Transverse colon (tissue), 4 donors: ENCODE results near the gene KIF5A. TPM values are rescaled to one million over a fixed set of nuclear protein-coding genes. Genes with fewer than 3 reads are reported as not detected.

Experiments used
- DNase-seq: peaks from one replicate; pipeline ENCODE4 v3.0.0-alpha.2; 2019
- H3K27ac ChIP-seq, 4 donors: fragments of 200-600 bp; sonication (generic); 2 replicates each; pipeline ENCODE4 v1.5.1; 2016 to 2018; ENCODE audit warnings: inconsistent platforms in 4 of 4
- H3K27me3 ChIP-seq: fragments of 200-600 bp; sonication (generic); 2 replicates; pipeline ENCODE4 v1.5.1; 2017; ENCODE audit warnings: inconsistent platforms
- H3K36me3 ChIP-seq, 4 donors: fragments of 200-600 bp; sonication (generic); 2 replicates each; pipeline ENCODE4 v1.5.1; 2017 to 2019; ENCODE audit warnings: inconsistent platforms in 4 of 4
- H3K4me1 ChIP-seq, 4 donors: fragments of 200-600 bp; sonication (generic); 2 replicates each; pipeline ENCODE4 v1.5.1; 2017 to 2020; ENCODE audit warnings: inconsistent platforms in 4 of 4
- H3K4me3 ChIP-seq, 4 donors: fragments of 200-600 bp; sonication (generic); 1 replicate in 1 of 4; 2 replicates in 3 of 4; pipeline versions ENCODE4 v1.5.1 to v1.6.1; 2017 to 2019; ENCODE audit warnings: inconsistent platforms in 4 of 4
- H3K9me3 ChIP-seq, 2 donors: fragments of 200-600 bp; sonication (generic); 2 replicates each; pipeline ENCODE4 v1.5.1; 2017 to 2019; ENCODE audit warnings: inconsistent platforms in 2 of 2
- EP300 ChIP-seq: sonication (generic); formaldehyde crosslinking; IDR thresholded peaks from one replicate; pipeline ENCODE4 v1.6.1; 2017; ENCODE audit warnings: antibody characterized with exemption, low read depth
- POLR2A ChIP-seq: fragments of 450-650 bp; IDR thresholded peaks from one replicate; pipeline ENCODE4 v1.6.1; 2016; ENCODE audit warnings: antibody characterized with exemption, mild to moderate bottlenecking, moderate library complexity
- POLR2AphosphoS5 ChIP-seq, 3 donors: sonication (generic); formaldehyde crosslinking; IDR thresholded peaks; one replicate each; pipeline ENCODE4 v1.6.1; 2016; ENCODE audit warnings: antibody characterized with exemption in 3 of 3
- WGBS, 2 donors: methylation state at CpG; one replicate each; pipeline ENCODE4 v1.1.5; 2018; ENCODE audit warnings: low coverage in 1 of 2; 5-methylcytosine and 5-hydroxymethylcytosine counted together
- in situ Hi-C, 4 donors: fragments of 200-750 bp; cut with MboI; loops; one replicate each; pipeline versions ENCODE4 v1.15.0 to v1.15.1; 2017; ENCODE audit warnings: low sequenced_read_pairs in 3 of 4, low pct_ligation_motif_present in 1 of 4, low pct_unique_long_range_greater_than_20kb in 1 of 4
- intact Hi-C: fragments of 100-400 bp; cut with DNase I; formaldehyde crosslinking; loops from one replicate; pipeline ENCODE4 v1.15.1; 2023; ENCODE audit warnings: low total_unique reads
- total RNA-seq, 4 donors: library from RNA; depleted of rRNA; stranded (reverse); fragments of >200 nt; gene quantifications; one replicate each; pipeline ENCODE4 v1.1.0, GENCODE V29; 2016
- TF ChIP-seq, protein P1 (sequence below), 5 experiments: fragments of 200-600 bp in 3 of 5; fragments of 450-650 bp in 2 of 5; sonication (generic) in 3 of 5; IDR thresholded peaks; 1 replicate in 2 of 5; 2 replicates in 3 of 5; pipeline ENCODE4 v1.5.1; 2016 to 2017; ENCODE audit warnings: antibody characterized with exemption in 5 of 5, inconsistent platforms in 3 of 5, mild to moderate bottlenecking in 2 of 5, moderate library complexity in 1 of 5

KIF5A gene
- total RNA-seq, 4 donors from 2014 or later, result 1.3 to 6.2 (median 1.6) TPM

DNA sequence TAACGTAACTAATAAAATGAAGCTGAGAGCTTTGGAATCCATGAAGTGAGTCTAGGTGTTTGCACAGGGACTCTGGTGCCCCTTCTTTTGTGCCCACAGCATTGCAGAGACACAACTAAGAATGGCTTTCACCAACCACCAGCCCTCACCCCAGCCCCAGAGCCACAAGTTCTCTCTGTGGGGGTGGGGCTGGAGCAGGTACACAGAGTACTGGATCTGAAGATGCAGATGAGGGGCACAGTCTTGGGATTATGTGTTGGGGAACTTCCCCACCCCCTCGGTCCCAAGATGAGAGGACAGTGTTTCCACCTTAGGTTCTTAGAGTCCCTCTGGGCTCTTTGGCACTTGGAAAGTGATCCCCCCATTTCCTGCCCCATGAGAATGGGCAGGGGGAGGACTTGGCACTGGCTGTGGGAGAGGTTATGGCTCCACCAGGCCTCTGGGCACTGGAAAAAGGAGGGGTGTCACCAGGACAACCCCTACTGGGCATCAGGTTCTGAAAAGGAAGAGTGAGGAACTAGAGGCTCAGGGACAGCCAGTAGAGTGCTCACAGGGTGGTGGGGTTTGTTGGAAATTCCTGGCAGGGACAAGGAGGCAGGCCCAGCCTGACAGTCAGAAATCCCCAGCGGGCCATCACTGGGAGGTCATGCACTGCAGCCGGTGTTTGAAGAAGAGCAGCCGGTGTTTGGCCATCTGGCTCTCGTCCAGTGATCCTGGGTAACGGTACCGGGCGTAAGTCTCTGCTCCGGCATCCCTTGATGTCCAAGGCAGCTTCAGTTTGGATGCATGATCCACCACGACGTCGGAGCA lies 76.5 kb downstream of the KIF5A start:
- no peak for TF ChIP-seq EP300
- no peak for TF ChIP-seq POLR2A
- TF ChIP-seq POLR2AphosphoS5 (IDR thresholded peaks at IDR 0.05), result no peak
- TF ChIP-seq, protein P1, sequence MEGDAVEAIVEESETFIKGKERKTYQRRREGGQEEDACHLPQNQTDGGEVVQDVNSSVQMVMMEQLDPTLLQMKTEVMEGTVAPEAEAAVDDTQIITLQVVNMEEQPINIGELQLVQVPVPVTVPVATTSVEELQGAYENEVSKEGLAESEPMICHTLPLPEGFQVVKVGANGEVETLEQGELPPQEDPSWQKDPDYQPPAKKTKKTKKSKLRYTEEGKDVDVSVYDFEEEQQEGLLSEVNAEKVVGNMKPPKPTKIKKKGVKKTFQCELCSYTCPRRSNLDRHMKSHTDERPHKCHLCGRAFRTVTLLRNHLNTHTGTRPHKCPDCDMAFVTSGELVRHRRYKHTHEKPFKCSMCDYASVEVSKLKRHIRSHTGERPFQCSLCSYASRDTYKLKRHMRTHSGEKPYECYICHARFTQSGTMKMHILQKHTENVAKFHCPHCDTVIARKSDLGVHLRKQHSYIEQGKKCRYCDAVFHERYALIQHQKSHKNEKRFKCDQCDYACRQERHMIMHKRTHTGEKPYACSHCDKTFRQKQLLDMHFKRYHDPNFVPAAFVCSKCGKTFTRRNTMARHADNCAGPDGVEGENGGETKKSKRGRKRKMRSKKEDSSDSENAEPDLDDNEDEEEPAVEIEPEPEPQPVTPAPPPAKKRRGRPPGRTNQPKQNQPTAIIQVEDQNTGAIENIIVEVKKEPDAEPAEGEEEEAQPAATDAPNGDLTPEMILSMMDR (IDR thresholded peaks at IDR 0.05), result no peak

DNA sequence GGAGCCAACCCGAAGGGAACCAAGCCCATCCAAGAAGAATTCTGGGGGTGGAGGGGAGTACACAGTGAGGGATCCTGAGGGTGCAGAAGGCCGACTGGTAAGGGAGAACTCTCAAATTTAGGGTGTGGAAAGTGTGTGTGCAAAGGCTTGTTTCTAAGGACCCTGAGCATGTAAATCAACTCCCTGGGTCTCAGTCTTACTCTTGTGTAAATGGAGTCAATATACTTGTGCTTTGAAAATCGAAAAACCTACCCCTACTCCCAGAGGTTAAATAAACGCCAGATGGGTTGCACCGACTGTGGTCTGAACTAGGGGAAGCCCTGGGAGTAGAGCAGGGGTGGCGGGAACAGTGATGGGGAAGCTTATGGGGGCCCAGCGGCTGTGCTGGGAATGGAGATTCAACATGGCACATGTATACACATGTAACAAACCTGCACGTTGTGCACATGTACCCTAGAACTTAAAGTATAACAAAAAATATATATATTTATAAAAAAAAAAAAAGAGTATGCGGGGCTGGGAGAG lies 77.1 kb downstream of the KIF5A start:
- intact Hi-C loops, result loop anchor here (2.0 kb wide), 1 partner anchor 46 kb away; no protein-coding TSS in a partner anchor
- H3K27me3 ChIP-seq, result peaks cover 98% of the 10 kb centered on the region
- WGBS, 2 donors, result 18 to 33% methylated on average over 6 to 9 of the region's 9 CpGs
- H3K36me3 ChIP-seq, result no peaks in the 10 kb centered on the region
- H3K9me3 ChIP-seq, result no peaks in the 10 kb centered on the region
- H3K4me1 ChIP-seq, result peaks cover 0 to 12% (median 2%) of the 10 kb centered on the region in 4 donors
- in situ Hi-C loops, result loop anchor here in 2 of 4 donors (5.0 to 10.0 kb wide), 3 partner anchors 45 to 160 kb away; no protein-coding TSS in a partner anchor
- no peak overlapping the region for H3K4me3 ChIP-seq
- no peak for DNase-seq
- TF ChIP-seq POLR2AphosphoS5 (IDR thresholded peaks at IDR 0.05) (no peak), EP300 (no peak), POLR2A (no peak)
- TF ChIP-seq, protein P1 (IDR thresholded peaks at IDR 0.05), result no peak
- no peak overlapping the region for H3K27ac ChIP-seq

More for the DNA sequence above, 76.5 kb downstream of the KIF5A start:
- intact Hi-C loops, result loop anchor here (2.0 kb wide), 1 partner anchor 46 kb away; no protein-coding TSS in a partner anchor
- in situ Hi-C loops, result loop anchor here in 2 of 4 donors (5.0 to 10.0 kb wide), 3 partner anchors 44 to 159 kb away; no protein-coding TSS in a partner anchor
- no peak overlapping the region for H3K4me3 ChIP-seq
- WGBS, 2 donors, result 54% methylated on average over 13 of the region's 13 CpGs; no CpG with 5 or more reads in 1 of the 2 donors
- H3K36me3 ChIP-seq, result no peaks in the 10 kb centered on the region
- no peaks in the 10 kb centered on the region for H3K9me3 ChIP-seq
- H3K4me1 ChIP-seq, result peaks cover 0 to 15% (median 5%) of the 10 kb centered on the region in 4 donors
- DNase-seq, result no peak
- peaks cover 98% of the 10 kb centered on the region for H3K27me3 ChIP-seq
- no peak overlapping the region for H3K27ac ChIP-seq

DNA sequence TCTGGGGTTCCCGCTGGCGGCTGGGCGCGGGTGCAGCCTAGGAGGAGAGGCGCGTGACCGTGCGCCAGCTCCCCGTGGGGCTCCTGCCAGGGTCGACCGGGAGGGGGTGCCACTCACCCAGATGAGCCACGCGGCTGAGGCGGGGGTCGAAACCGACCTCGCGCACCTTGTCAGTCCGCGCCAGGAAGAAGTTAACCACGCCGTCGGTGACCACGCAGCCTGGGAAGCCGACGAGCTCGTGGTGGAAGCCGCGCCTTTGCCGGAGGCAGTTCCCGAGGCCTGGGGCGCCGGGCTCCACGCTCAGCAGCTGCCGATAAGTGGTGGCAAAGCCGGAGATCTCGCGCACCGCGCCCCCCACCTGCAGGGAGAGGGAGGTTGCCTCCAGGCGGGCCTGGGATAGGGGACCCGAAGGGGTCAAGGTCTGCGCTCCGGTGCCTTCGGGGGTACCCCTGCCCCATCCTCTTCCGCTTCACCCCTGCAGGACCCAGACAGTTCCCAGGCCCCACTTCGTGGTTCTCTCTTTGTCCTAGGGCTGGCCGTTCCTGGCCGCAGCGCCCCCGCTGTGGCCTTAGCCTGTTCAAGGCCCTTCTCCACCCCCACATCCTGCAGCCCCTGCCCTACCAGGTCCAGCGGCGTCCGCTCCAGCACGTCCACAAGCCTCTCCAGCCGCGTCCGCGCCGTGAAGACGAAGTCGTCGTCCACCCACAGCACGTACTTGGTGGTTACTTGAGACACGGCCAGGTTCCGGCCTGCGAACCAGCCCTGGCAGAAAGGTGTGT lies 77.8 kb downstream of the KIF5A start:
- Histone ChIP-seq H3K27ac (no peak overlapping the region), H3K9me3 (no peaks in the 10 kb centered on the region), H3K36me3 (no peaks in the 10 kb centered on the region), H3K27me3 (peaks cover 98% of the 10 kb centered on the region), H3K4me3 (peak overlapping the region in 1 of 4 donors; percentile 6), H3K4me1 (peaks cover 6 to 18% (median 9%) of the 10 kb centered on the region in 4 donors)
- no peak for DNase-seq
- WGBS, 2 donors, result 21 to 60% methylated on average over 1 to 58 of the region's 67 CpGs
- TF ChIP-seq, protein P1 (IDR thresholded peaks at IDR 0.05), result no peak
- TF ChIP-seq POLR2A (no peak), EP300 (no peak), POLR2AphosphoS5 (IDR thresholded peaks at IDR 0.05) (no peak)
- intact Hi-C loops (loop anchor here (2.0 kb wide), 1 partner anchor 47 kb away; no protein-coding TSS in a partner anchor), in situ Hi-C loops (loop anchor here in 2 of 4 donors (5.0 to 10.0 kb wide), 3 partner anchors 45 to 160 kb away; no protein-coding TSS in a partner anchor)
